Left kidney (tissue), 8 donors: Measurements from ENCODE around the gene ARMC5. TPM values are rescaled to one million over a fixed set of nuclear protein-coding genes. Genes with fewer than 3 reads are reported as not detected.
"Not testable (repeated sequence)": the region's sequence is repeated elsewhere in the genome, so short reads cannot be mapped to it uniquely, and the experiment has no call there.

Source experiments
- DNase-seq: peaks from one replicate; pipeline ENCODE4 v3.0.0-alpha.2; 2013
- long read RNA-seq, 8 donors: transcript quantifications; one replicate each; lab custom pipeline, GENCODE V29; 2026
- polyA plus RNA-seq: library from polyadenylated mRNA; unstranded; fragments of 120-200 nt; gene quantifications from one replicate; pipeline ENCODE4 v1.2.1, GENCODE V29; 2013; ENCODE audit not compliant: insufficient read length

Gene ARMC5
- 10.5 TPM for polyA plus RNA-seq
- long read RNA-seq, donor 1, full-length matches to known transcripts: 13 of 13 reads
- long read RNA-seq, donor 1, partial matches to known transcripts: 0 of 13 reads
- long read RNA-seq, donor 1, other reads (novel, unspliced or antisense): 0 of 13 reads
- long read RNA-seq, donor 2, full-length matches to known transcripts: 5 of 5 reads
- long read RNA-seq, donor 2, partial matches to known transcripts: 0 of 5 reads
- long read RNA-seq, donor 2, other reads (novel, unspliced or antisense): 0 of 5 reads
- long read RNA-seq, donor 3, full-length matches to known transcripts: 4 of 4 reads
- long read RNA-seq, donor 3, partial matches to known transcripts: 0 of 4 reads
- long read RNA-seq, donor 3, other reads (novel, unspliced or antisense): 0 of 4 reads
- long read RNA-seq, donor 4: 0 reads
- long read RNA-seq, donor 5, partial matches to known transcripts: 0 of 7 reads
- long read RNA-seq, donor 5, other reads (novel, unspliced or antisense): 0 of 7 reads
- long read RNA-seq, donor 6, full-length matches to known transcripts: 5 of 5 reads
- long read RNA-seq, donor 6, partial matches to known transcripts: 0 of 5 reads
- long read RNA-seq, donor 6, other reads (novel, unspliced or antisense): 0 of 5 reads
- long read RNA-seq, donor 7, full-length matches to known transcripts: 8 of 21 reads
- long read RNA-seq, donor 7, partial matches to known transcripts: 13 of 21 reads
- long read RNA-seq, donor 7, other reads (novel, unspliced or antisense): 0 of 21 reads
- long read RNA-seq, donor 8, full-length matches to known transcripts: 5 of 5 reads
- long read RNA-seq, donor 8, partial matches to known transcripts: 0 of 5 reads
- long read RNA-seq, donor 8, other reads (novel, unspliced or antisense): 0 of 5 reads

GRCh38 chr16:31458844-31459686 lies at the start of gene ARMC5:
Gene ARMC5, plus strand, starts transcription at chr16:31459501. Its CDS starts 24 bp downstream, at chr16:31459525.
- peak; percentile 97 for DNase-seq

- DNase-seq: no peak
Observed at GRCh38 chr16:31410082-31410481, 49.2 kb upstream of the ARMC5 start.

DNA sequence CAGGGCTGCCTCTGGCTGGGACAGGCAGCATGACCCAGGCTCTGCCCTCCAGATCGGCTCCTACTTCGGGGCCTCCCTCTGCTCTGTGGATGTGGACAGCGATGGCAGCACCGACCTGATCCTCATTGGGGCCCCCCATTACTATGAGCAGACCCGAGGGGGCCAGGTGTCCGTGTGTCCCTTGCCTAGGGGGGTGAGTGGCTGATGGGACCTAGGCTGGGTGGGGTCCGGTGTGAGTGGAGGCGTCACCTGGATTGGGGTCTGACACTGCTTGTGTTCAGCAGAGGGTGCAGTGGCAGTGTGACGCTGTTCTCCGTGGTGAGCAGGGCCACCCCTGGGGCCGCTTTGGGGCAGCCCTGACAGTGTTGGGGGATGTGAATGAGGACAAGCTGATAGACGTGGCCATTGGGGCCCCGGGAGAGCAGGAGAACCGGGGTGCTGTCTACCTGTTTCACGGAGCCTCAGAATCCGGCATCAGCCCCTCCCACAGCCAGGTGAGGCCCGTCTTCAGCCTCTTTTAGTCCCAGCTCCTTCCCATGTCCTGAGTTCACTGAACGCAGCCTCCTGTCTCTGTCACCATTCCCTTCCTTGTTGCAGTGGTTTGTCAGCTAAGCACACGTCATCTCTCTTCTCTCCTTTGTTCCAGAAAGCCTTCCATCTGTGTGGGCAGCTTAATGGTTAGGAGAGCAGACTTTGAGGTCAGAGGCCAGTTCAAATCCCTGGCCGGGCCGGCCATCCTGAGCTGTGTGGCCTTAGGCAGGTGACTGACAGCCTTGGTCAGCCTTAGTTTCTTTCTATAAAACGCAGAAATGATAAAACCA lies 48.1 kb upstream of the ARMC5 start:
- DNase-seq: no peak

GRCh38 chr16:31412750-31413149 lies 46.6 kb upstream of the ARMC5 start:
- no peak for DNase-seq

- no peak for DNase-seq
Observed at GRCh38 chr16:31413381-31413780, 45.9 kb upstream of the ARMC5 start.

GRCh38 chr16:31413943-31414342 lies 45.4 kb upstream of the ARMC5 start:
- no peak for DNase-seq

DNA sequence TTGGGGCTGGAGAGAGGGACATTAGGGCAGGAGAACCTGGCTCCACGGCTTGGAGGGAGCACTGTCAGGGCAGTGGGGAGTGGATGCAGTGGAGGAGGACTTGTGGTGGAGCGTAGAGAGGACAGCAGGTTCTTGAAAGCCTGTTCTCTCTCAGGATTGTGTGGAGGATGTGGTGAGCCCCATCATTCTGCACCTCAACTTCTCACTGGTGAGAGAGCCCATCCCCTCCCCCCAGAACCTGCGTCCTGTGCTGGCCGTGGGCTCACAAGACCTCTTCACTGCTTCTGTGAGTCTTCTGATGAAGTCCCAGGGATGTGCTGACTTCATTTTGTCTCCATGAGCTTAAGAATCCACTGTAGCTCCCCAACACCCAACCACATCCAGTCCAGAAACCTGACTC lies 44.6 kb upstream of the ARMC5 start:
- no peak for DNase-seq

DNA sequence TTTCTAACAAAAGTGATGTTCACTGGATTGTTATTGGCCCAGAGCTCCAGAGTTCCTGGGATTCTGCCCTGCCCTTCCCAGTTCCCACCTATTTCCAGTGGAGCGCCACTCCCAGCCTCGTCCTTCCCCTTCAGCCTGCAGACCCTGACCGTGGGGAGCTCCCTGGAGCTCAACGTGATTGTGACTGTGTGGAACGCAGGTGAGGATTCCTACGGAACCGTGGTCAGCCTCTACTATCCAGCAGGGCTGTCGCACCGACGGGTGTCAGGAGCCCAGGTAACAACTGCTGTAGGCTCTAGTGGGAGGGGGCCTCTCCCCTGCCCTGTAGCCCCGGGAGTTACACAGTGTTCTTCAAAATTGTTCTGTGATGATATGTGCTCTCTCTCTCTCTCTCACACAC lies 42.9 kb upstream of the ARMC5 start:
- DNase-seq: no peak

DNA sequence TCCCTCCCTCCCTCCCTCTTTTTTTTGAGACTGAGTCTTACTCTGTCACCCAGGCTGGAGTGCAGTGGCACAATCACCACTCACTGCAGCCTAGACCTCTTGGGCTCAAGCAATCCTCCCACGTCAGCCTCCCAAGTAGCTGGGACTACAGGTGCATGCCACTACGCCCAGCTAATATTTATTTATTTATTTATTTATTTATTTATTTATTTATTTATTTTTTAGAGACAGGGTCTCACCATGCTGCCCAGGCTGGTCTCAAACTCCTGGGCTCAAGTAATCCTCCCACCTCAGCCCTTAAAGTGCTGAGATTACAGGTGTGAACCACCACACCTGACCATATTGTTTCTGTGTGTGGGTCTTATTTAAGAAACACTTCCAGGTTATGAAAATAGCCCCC lies 42.3 kb upstream of the ARMC5 start:
- DNase-seq: not testable (repeated sequence)

- DNase-seq: no peak
Observed at GRCh38 chr16:31417916-31418315, 41.4 kb upstream of the ARMC5 start.

DNA sequence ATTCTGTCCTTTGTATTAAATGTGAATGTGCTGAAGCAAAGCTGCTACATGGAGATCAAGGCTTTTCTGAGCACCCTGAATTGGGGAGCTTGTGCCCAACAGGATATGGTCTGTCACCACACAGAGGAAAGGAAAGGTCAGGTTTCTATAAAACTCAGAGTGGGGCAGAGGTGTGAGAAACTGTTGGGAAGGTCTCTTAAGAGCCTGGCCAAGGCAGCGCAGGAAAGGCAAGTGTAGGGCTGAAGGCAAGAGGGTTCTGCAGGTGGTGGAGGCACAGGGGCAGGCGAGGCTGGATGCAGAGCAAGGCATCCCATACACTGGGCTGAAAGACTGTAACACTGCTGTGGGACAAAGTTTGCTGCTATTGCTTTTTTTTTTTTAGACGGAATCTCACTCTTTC lies 39.3 kb upstream of the ARMC5 start:
- no peak for DNase-seq

DNA sequence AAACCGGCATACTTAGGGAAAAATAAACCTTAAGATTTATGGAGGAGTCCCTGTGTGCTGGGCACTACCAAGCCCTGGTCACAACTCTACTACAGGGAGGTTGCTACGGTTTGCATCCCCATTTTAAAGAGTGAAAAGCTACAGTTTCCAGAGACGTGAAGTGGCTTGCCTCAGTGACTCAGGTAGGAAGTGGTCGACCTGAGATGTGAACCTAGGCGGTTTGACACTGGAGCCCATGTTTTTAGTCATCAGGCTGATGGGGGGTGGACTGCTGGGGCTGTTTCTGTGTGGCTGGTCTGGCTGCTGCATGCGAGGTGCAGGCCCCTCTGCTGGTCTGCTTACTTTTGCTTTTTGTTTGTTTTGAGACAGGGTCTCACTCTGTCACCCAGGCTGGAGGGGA lies 37.7 kb upstream of the ARMC5 start:
- no peak for DNase-seq

DNA sequence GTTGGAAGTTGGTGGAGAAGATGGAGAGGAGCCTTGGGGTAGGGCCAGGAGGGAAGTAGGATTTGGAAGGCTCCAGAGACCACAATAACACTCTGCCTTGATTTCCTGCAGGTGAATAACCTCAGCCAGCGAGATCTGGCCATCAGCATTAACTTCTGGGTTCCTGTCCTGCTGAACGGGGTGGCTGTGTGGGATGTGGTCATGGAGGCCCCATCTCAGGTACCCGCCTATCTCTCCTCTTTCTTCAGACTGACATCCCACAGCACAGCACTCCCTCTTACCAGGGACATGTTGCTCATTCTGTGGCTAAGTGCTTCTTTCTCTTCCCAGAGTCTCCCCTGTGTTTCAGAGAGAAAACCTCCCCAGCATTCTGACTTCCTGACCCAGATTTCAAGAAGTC lies 36.1 kb upstream of the ARMC5 start:
- DNase-seq: no peak

DNA sequence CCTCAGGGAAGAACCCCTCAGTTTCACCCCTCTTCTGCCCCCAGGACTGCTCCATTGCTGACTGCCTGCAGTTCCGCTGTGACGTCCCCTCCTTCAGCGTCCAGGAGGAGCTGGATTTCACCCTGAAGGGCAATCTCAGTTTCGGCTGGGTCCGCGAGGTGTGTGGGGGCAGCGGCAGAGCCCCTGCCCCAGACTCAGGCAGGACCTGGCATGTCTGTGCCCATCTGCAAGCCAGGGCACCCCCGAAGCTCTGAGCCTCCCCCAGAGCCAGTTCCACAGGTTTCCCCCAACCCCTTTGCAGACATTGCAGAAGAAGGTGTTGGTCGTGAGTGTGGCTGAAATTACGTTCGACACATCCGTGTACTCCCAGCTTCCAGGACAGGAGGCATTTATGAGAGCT lies 35.5 kb upstream of the ARMC5 start:
- no peak for DNase-seq

DNA sequence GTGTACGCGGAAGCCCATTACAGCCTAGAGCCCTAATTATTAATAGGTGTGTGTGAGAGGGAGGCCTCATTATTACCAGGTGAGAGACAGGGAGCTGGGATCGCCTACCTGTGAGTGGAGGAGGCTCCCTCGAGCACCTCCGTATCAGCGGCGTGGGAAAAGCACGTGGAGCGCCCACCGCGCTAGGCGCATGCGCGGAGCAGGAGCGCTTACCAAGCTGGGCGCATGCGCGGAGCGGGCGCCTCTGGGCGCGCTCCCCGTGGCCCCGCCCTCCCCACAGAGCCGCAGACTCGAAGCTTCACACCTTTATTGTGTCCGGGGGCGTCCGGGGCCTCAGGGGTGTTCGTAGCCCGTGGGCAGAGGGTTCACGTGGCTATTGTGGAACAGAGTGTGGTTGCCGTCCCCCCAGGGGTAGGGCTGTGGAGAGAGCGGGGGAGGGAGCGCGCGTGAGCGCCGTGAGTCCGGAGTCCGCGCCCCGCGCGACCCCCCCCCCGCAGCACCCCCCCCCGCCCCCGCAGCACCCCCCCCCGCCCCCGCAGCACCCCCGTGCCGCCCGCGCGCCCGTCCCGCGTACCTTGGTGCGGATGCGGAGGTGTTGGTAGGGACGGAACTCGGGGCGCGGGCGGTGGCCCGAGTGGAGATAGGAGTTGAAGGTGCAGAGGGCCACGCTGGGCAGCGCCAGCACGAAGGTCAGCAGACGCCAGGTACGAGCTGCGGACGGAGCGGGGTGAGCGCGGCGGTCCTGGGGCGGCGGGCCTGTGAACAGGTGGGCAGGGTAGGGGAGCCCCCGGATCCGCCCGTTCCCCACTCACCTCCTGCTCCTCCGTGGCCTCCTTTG lies 31.6 kb upstream of the ARMC5 start:
- peak; percentile 43 for DNase-seq

GRCh38 chr16:31428279-31428597 lies 31.1 kb upstream of the ARMC5 start, which contains the start of gene COX6A2:
Gene COX6A2, minus strand, starts transcription at chr16:31428360. Its CDS starts 35 bp downstream, at chr16:31428325.
- no peak for DNase-seq

GRCh38 chr16:31428638-31429247 lies 30.6 kb upstream of the ARMC5 start:
- no peak for DNase-seq

GRCh38 chr16:31429314-31429713 lies 30.0 kb upstream of the ARMC5 start:
- no peak for DNase-seq

DNA sequence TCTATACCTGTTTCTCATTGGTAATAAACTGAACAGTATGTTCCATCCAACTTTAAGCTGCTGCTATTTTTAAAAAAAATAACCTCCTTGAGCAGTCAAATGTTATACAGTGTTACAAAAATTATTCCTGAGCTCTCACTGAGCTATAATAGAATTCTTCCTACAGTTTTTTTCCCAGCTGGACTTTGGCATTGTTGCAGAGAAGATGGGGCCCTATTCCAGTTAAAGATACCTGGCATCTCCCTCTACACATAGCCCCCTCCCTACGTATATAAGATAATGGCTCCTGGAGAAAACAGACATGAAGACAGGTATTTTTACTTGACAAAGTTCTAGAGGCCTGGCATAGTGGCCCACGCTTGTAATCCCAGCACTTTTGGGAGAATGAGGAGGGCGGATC lies 29.5 kb upstream of the ARMC5 start:
- DNase-seq: no peak
